HFFc6 (cell line): Measurements from ENCODE around the gene FRY. TPM values are rescaled to one million over a fixed set of nuclear protein-coding genes. Genes with fewer than 3 reads are reported as not detected.

ENCODE experiments used
- DNase-seq: peaks from one replicate; pipeline ENCODE4 v3.0.0-alpha.2; 2018
- H3K27ac Mint-ChIP-seq: 2 replicates; pipeline ENCODE4 v1.8.0; 2020; ENCODE audit warnings: mild to moderate bottlenecking, mixed read lengths
- H3K27me3 Mint-ChIP-seq: 2 replicates; pipeline ENCODE4 v1.8.0; 2021; ENCODE audit warnings: mild to moderate bottlenecking, moderate library complexity, mixed read lengths; ENCODE audit not compliant: insufficient read depth
- H3K36me3 Mint-ChIP-seq: 2 replicates; pipeline ENCODE4 v1.8.0; 2021; ENCODE audit warnings: low read depth, mixed read lengths
- H3K4me1 Mint-ChIP-seq: 2 replicates; pipeline ENCODE4 v1.8.0; 2020; ENCODE audit warnings: low read depth, mixed read lengths
- H3K4me3 Mint-ChIP-seq: 2 replicates; pipeline ENCODE4 v1.8.0; 2020; ENCODE audit warnings: mild to moderate bottlenecking, moderate library complexity, mixed read lengths
- H3K9me3 Mint-ChIP-seq: 2 replicates; pipeline ENCODE4 v1.8.0; 2020; ENCODE audit warnings: mild to moderate bottlenecking, mixed read lengths
- total RNA-seq, 6 experiments: library from RNA; stranded (reverse); fragmentation: NEBNext Ultra II Directional; extraction: Animal tissue kit (Norgen Biotek cat#: 25700); gene quantifications; 2 replicates in 1 of 6; 3 replicates in 5 of 6; pipeline ENCODE4 v1.2.3, GENCODE V29; 2021
- TF ChIP-seq, protein P1 (sequence below): fragments of 200-600 bp; sonication (generic); IDR thresholded peaks from 2 replicates; pipeline ENCODE4 v1.5.0; 2021; ENCODE audit warnings: antibody characterized with exemption, mild to moderate bottlenecking

The FRY gene
- total RNA-seq, 6 experiments from 2014 or later: 12.3 to 19.2 (median 13.8) TPM

DNA sequence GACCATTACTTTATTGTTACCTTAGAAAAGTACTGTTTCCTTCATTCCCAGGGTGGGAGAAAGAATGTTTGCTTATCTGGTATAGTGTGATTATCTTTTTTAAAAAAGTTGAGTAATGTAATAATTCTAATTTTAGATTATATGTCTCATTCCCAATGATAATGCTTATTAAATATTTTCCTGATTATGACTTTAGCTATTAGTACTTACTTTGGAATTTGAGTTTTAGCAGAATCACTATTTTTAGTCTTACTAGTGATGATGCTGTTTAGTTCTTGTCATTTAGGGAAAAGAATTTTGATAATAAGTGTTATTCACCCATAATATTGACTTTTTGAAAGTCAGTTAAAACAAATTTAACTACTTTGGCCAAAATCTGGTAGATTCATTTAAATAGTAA lies 95.2 kb downstream of the FRY start:
- Mint-ChIP-seq H3K27ac (peak overlapping the region; percentile 90), H3K4me1 (peaks cover 54% of the 10 kb centered on the region), H3K27me3 (no peaks in the 10 kb centered on the region), H3K36me3 (peaks cover 18% of the 10 kb centered on the region), H3K9me3 (peaks cover 13% of the 10 kb centered on the region), H3K4me3 (no peak overlapping the region; the same call in 1 of the 2 replicates)
- DNase-seq: no peak
- TF ChIP-seq, protein P1, sequence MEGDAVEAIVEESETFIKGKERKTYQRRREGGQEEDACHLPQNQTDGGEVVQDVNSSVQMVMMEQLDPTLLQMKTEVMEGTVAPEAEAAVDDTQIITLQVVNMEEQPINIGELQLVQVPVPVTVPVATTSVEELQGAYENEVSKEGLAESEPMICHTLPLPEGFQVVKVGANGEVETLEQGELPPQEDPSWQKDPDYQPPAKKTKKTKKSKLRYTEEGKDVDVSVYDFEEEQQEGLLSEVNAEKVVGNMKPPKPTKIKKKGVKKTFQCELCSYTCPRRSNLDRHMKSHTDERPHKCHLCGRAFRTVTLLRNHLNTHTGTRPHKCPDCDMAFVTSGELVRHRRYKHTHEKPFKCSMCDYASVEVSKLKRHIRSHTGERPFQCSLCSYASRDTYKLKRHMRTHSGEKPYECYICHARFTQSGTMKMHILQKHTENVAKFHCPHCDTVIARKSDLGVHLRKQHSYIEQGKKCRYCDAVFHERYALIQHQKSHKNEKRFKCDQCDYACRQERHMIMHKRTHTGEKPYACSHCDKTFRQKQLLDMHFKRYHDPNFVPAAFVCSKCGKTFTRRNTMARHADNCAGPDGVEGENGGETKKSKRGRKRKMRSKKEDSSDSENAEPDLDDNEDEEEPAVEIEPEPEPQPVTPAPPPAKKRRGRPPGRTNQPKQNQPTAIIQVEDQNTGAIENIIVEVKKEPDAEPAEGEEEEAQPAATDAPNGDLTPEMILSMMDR: no peak

DNA sequence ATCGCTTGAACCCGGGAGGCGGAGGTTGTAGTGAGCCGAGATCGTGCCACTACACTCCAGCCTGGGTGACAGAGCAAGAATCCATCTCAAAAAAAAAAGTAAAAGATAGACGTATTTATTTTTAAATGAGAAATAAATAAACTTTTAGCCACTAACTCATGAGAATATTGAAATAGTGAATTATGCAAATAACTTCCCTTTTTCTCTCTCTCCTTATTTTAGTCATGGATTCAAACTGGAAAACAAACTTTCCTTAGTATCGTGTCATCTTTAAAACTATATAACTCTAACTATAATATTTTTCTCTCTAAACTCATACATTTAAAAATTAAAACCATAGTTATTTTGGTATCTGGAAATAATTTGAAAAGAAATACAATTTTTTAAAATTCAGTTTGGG lies 96.1 kb downstream of the FRY start:
- no peaks in the 10 kb centered on the region for H3K27me3 Mint-ChIP-seq
- no peak overlapping the region for H3K27ac Mint-ChIP-seq
- peaks cover 8% of the 10 kb centered on the region for H3K9me3 Mint-ChIP-seq
- no peak for DNase-seq
- peaks cover 9% of the 10 kb centered on the region for H3K36me3 Mint-ChIP-seq
- H3K4me3 Mint-ChIP-seq: no peak overlapping the region
- peaks cover 45% of the 10 kb centered on the region for H3K4me1 Mint-ChIP-seq
- TF ChIP-seq, protein P1: no peak

DNA sequence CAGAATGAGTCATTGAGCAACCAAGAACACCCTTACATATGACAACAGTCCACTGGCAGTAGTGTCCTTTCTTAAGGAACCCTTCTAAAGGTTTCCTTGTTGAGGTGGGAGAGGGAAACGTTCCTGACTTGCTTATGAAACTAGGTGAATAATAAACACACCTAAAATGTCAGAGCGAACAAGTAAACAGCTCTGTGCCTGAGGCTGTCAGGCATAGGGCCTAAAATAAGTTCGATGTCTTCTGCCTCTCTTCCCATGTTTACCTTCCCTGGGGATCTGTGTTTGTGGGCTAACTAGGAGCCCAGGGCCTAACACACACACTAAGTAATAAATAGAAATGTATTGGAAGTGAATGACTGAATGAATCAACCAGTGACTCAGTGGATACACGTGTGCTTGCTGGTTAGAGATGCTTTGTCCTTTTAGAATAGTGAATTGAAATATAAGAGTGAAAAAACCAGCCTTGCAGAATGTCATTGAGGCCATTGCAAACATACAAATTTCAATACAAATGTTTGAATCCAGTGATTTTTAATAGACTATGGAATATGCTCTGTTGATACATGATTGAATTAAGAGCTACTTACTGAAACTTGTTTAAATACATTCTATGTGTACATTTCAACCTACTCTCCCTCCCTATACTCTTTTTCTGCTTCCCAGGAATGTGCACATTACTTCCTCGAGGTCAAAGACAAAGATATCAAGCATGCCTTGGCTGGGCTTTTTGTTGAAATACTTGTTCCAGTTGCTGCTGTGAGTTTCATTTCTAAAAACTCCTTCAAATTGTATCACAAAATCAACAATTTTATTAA lies 102.9 kb downstream of the FRY start:
- H3K36me3 Mint-ChIP-seq: no peaks in the 10 kb centered on the region; the same call in 1 of the 2 replicates
- H3K4me3 Mint-ChIP-seq: no peak overlapping the region
- DNase-seq: peak; percentile 20
- TF ChIP-seq, protein P1: no peak
- H3K9me3 Mint-ChIP-seq: no peaks in the 10 kb centered on the region
- H3K27me3 Mint-ChIP-seq: peaks cover 1% of the 10 kb centered on the region; the same call in 1 of the 2 replicates
- peak overlapping the region; percentile 83 for H3K27ac Mint-ChIP-seq
- peaks cover 34% of the 10 kb centered on the region for H3K4me1 Mint-ChIP-seq

DNA sequence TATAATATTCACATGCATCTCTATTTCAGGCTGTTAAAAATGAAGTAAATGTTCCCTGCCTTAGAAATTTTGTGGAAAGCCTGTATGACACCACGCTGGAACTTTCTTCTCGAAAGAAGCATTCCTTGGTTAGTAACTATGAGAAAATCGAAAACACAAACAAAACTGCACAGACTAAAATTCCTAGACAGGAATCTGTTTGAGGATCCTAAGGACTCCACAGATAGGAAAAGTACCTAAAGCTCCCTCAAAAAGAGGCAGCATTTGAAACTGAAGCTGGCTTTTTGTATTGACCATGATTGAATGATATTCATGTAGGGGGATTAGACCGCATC lies 103.4 kb downstream of the FRY start:
- Mint-ChIP-seq H3K9me3 (no peaks in the 10 kb centered on the region), H3K27me3 (peaks cover 1% of the 10 kb centered on the region; the same call in 1 of the 2 replicates), H3K4me3 (no peak overlapping the region), H3K4me1 (peaks cover 34% of the 10 kb centered on the region), H3K27ac (peak overlapping the region; percentile 83), H3K36me3 (no peaks in the 10 kb centered on the region; the same call in 1 of the 2 replicates)
- TF ChIP-seq, protein P1: no peak
- no peak for DNase-seq

DNA sequence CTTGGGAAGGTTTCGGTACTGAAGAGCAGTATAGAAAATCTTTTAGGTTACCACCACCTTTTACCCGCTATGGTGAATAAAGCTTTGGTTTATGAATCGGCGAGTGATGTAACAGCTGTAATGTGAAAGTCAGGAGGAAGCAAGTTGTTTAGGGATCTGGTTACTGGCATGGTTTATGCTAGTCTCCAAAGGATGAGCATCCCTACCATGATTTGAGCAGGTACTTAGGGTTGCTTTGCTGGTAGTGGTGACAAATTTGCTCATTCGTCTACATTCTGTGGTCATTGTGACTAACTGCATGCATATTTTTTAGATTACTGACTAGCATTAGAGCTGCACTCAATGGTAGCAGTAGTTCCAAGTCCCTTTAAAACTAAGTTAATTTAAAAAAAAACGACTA lies 104.1 kb downstream of the FRY start:
- Mint-ChIP-seq H3K9me3 (no peaks in the 10 kb centered on the region), H3K4me3 (peak overlapping the region; percentile 46), H3K36me3 (no peaks in the 10 kb centered on the region; the same call in 1 of the 2 replicates), H3K4me1 (peaks cover 34% of the 10 kb centered on the region), H3K27ac (peak overlapping the region; percentile 83), H3K27me3 (peaks cover 1% of the 10 kb centered on the region; the same call in 1 of the 2 replicates)
- TF ChIP-seq, protein P1: peak; percentile 12; the same call in 1 of the 2 replicates
- peak; percentile 82 for DNase-seq
